ENCODE results near the gene SLC44A2.

Gene SLC44A2

DNA sequence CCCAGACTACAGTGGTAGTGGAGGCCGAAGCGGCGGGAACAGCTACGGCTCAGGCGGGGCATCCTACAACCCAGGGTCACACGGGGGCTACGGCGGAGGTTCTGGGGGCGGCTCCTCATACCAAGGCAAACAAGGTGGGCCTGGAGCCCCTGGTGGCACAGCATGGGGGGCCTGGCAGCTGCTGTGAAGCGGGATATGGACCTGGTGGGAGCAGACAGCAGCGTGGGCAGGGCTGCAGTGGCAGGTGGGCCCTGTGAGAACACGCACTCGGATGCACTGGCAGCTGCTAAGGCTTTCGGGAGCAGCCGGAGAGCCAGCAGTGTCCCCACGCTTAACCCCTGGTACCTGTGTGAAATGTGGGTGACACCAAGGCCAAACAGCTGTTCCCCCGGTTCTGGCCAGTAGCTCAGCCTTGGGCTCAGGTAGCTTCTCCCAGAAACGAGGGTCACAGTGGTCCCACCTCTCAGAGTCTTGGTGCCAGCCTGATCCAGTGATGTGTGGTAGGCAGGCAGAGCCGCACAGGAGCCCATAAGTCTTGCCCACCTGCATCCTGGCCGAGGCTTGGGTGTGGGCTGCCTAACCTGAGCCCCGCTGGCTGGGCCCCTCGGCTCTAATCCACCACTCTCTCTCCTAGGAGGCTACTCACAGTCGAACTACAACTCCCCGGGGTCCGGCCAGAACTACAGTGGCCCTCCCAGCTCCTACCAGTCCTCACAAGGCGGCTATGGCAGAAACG, 63.4 kb downstream of the SLC44A2 start:
- no peak for DNase-seq
- Mint-ChIP-seq H3K4me3 (no peak overlapping the region), H3K36me3 (ENCODE audit: low read depth) (peaks cover 56% of the 10 kb centered on the region), H3K9me3 (no peaks in the 10 kb centered on the region), H3K27ac (peak overlapping the region; percentile 10), H3K27me3 (ENCODE audit: low read depth, poor library complexity) (peaks cover 5% of the 10 kb centered on the region), H3K4me1 (no peaks in the 10 kb centered on the region)
- TF ChIP-seq, protein P1, sequence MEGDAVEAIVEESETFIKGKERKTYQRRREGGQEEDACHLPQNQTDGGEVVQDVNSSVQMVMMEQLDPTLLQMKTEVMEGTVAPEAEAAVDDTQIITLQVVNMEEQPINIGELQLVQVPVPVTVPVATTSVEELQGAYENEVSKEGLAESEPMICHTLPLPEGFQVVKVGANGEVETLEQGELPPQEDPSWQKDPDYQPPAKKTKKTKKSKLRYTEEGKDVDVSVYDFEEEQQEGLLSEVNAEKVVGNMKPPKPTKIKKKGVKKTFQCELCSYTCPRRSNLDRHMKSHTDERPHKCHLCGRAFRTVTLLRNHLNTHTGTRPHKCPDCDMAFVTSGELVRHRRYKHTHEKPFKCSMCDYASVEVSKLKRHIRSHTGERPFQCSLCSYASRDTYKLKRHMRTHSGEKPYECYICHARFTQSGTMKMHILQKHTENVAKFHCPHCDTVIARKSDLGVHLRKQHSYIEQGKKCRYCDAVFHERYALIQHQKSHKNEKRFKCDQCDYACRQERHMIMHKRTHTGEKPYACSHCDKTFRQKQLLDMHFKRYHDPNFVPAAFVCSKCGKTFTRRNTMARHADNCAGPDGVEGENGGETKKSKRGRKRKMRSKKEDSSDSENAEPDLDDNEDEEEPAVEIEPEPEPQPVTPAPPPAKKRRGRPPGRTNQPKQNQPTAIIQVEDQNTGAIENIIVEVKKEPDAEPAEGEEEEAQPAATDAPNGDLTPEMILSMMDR (IDR thresholded peaks at IDR 0.05) = no peak

DNA sequence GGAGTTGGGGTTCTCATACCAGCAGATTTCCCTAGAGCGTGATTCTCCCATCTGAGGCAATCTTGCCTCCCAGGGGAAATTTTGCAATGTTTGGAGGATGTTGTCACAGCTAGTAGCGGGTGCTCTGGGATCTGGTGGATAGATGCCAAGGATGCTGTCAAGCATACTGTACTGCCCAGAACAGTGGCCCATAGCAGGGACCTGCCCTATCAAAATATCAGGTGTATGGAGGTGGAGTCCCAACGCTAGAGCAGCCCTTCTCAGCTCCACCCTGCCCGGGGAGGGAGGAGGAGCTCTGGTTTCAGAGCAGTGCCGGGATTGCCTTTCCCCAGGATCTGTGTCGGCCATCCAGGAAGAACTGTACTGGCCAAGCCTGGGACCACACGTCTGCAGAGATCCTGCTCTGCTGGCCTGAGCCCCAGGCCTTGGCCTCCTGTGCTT, 65.0 kb downstream of the SLC44A2 start:
- DNase-seq = no peak
- Mint-ChIP-seq H3K4me1 (peaks cover 5% of the 10 kb centered on the region), H3K36me3 (ENCODE audit: low read depth) (peaks cover 45% of the 10 kb centered on the region), H3K4me3 (no peak overlapping the region), H3K27ac (peak overlapping the region; percentile 59), H3K27me3 (ENCODE audit: low read depth, poor library complexity) (peaks cover 5% of the 10 kb centered on the region), H3K9me3 (no peaks in the 10 kb centered on the region)
- TF ChIP-seq, protein P1 (IDR thresholded peaks at IDR 0.05) = no peak

DNA sequence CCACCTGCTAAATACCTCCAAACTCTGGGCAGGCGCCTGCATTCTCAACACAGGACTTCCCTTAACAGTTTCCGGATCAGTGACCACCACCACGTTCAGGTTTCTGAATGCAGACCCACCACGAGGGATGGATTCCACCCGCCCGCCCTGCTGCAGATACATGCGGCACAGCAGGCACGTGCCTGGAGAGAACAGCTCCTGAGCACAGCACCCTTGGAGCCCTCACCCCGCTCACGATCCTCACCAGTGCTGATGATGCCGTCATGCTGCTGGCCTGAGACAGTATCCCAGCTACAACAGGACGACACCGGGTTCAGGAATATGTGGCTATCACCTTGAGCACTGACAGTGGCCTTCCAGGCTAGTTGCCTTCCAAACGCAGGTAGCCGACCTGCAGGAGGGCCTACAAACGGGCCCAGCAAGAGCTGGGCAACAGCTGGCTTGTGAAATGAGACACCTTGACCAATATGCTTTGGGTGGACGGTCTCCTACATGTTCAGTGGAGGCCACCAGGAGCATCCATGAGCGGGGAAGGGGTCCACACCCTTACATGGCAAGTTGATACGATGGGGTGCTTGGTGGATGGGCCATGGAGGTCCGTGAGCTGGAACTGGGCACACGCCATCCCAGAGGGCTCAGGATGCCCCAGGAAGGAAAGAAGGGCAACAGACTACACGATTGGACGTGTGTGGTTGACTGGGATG, 66.0 kb downstream of the SLC44A2 start:
- Mint-ChIP-seq H3K27me3 (ENCODE audit: low read depth, poor library complexity) (peaks cover 8% of the 10 kb centered on the region), H3K4me1 (peaks cover 8% of the 10 kb centered on the region), H3K9me3 (no peaks in the 10 kb centered on the region), H3K27ac (peak overlapping the region; percentile 92), H3K36me3 (ENCODE audit: low read depth) (peaks cover 45% of the 10 kb centered on the region), H3K4me3 (no peak overlapping the region)
- TF ChIP-seq, protein P1 (IDR thresholded peaks at IDR 0.05) = no peak
- DNase-seq = no peak

DNA sequence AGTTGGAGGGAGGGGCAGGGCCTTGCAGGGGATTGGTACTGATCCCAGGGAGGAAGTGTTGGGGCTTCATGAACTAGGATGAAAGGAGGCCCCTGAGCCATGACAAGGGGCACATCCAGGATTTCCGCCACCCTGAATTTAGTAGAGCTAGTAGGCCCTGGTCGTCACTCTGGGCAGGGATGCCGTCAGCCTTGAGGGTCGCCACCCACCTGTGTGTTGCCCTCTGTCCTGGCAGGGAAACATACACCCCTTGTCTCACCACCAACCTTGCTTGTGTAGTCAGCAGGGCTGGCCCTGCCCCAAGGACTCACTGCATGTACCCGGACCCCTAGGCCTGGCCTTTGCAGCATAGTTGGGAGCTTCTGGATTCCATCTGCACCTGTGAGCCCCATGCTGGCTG, 66.5 kb downstream of the SLC44A2 start:
- Mint-ChIP-seq H3K27ac (peak overlapping the region; percentile 92), H3K4me3 (no peak overlapping the region), H3K27me3 (ENCODE audit: low read depth, poor library complexity) (peaks cover 12% of the 10 kb centered on the region), H3K9me3 (no peaks in the 10 kb centered on the region), H3K36me3 (ENCODE audit: low read depth) (peaks cover 43% of the 10 kb centered on the region), H3K4me1 (peaks cover 8% of the 10 kb centered on the region)
- TF ChIP-seq, protein P1 (IDR thresholded peaks at IDR 0.05) = no peak
- DNase-seq = no peak

DNA sequence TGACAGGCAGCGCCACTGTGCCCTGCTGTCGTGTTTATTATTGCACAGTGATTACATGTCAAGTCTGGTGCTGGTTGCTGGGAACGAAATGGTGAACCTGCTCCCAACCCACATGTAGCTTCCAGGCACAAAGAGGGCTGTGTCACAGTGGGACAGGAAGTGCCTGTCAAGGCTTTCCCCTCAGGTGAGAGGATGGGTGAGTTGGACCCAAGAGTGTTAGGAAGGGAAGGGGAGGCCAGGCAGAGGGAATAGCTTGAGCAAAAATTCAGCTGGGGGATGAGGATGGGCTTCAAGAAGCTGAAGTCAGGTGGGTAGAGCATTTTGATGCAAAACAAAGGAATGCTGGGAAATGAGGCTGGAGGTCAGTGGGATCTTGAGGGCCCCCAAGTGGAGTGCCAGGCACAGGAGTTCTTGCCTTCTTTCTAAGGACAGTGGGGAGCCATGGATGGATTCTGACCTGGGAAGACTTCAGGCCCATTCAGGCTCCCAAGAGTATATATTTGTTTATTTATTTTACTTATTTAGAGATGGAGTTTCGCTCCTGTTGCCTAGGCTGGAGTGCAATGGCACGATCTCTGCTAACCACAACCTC, 67.4 kb downstream of the SLC44A2 start:
- TF ChIP-seq, protein P1 (IDR thresholded peaks at IDR 0.05) = no peak
- Mint-ChIP-seq H3K27me3 (ENCODE audit: low read depth, poor library complexity) (peaks cover 20% of the 10 kb centered on the region), H3K4me3 (no peak overlapping the region), H3K4me1 (peaks cover 8% of the 10 kb centered on the region), H3K27ac (no peak overlapping the region), H3K36me3 (ENCODE audit: low read depth) (peaks cover 40% of the 10 kb centered on the region), H3K9me3 (no peaks in the 10 kb centered on the region)
- no peak for DNase-seq

Data from nephron progenitor cell (in vitro differentiated cells).